Renal cortex interstitium (tissue), 15 donors: ENCODE data around the gene SHISA7. TPM values are rescaled to one million over a fixed set of nuclear protein-coding genes. Genes with fewer than 3 reads are reported as not detected.
A peak's percentile ranks its signal among the peaks of the same experiment; 100 is the strongest.

Experiments used
- DNase-seq, 11 donors: peaks; one replicate each; pipeline ENCODE4 v3.0.0-alpha.2; 2013; ENCODE audit warnings: low read depth in 9 of 11, low spot score in 4 of 11; ENCODE audit errors: extremely low read depth in 1 of 11
- long read RNA-seq, 16 experiments: transcript quantifications; one replicate each; lab custom pipeline, GENCODE V29; 2026
- polyA plus RNA-seq, 3 donors: library from polyadenylated mRNA; unstranded; fragments of 120-200 nt; gene quantifications; one replicate each; pipeline ENCODE4 v1.2.1, GENCODE V29; 2013; ENCODE audit not compliant: insufficient read length in 3 of 3

Gene SHISA7
- under 1 TPM; 0.09 to 0.30 (median 0.16) TPM for polyA plus RNA-seq
- long read RNA-seq, donor 1: 0 reads
- long read RNA-seq, donor 2: 0 reads
- long read RNA-seq, donor 3: 0 reads
- long read RNA-seq, donor 4: 0 reads
- long read RNA-seq, donor 5: 0 reads
- long read RNA-seq, donor 6: 0 reads
- long read RNA-seq, donor 7: 0 reads
- long read RNA-seq, donor 8, partial matches to known transcripts: 7 of 7 reads
- long read RNA-seq, donor 8, other reads (novel, unspliced or antisense): 0 of 7 reads
- long read RNA-seq, donor 9: 0 reads
- long read RNA-seq, donor 10: 0 reads
- long read RNA-seq, donor 11: 0 reads
- long read RNA-seq, donor 12: 0 reads
- long read RNA-seq, donor 13: 0 reads
- long read RNA-seq, donor 14: 0 reads
- long read RNA-seq, donor 15: 0 reads
- long read RNA-seq, donor 16: 0 reads

DNA sequence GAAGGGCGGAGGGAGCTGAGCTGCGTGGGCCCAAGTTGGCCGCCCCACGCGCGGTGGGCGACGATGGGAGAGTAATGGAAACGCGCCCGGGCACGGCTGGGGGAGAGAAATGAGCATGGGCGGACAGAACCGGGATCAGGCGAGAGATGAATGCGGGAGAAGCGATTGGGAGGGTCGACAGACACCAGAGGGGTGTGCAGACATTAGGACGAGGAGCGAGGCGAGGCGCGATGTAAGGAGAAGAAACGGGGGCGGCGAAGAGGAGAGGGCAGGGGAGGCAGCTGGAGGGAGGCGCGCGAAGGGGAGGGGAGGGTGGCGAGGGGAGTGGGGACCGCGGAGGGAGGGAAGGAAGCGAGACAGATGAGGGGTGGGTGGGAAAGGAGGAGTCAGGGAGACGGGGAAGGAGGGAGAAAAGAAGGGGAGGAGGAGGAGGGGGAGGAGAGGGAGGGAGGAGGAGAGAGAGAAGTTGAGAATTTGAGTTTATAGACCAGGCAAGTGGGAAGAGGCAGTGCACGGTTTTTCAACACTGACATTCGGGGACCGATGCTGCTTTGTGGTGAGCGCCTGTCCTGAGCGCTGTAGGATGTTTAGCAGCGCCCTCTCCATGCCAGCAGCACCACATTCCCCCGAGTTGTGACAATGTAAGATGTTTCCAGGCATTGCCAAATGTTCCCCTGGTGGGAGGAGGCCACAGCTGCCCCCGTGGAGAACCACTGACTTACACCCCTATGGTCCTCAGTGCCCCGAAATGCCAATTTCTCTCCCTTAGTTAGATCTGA, at the start of gene SHISA7:
Gene SHISA7 (minus strand): TSS at position 256 of the 779 bp plus-strand sequence. CDS start 437 bp downstream, outside the sequence.
- no peak for DNase-seq

- no peak for DNase-seq
Measured at GRCh38 chr19:55492362-55492944, 49.4 kb upstream of the SHISA7 start.

- DNase-seq: no peak
Measured at GRCh38 chr19:55491546-55492360, 48.7 kb upstream of the SHISA7 start.

DNA sequence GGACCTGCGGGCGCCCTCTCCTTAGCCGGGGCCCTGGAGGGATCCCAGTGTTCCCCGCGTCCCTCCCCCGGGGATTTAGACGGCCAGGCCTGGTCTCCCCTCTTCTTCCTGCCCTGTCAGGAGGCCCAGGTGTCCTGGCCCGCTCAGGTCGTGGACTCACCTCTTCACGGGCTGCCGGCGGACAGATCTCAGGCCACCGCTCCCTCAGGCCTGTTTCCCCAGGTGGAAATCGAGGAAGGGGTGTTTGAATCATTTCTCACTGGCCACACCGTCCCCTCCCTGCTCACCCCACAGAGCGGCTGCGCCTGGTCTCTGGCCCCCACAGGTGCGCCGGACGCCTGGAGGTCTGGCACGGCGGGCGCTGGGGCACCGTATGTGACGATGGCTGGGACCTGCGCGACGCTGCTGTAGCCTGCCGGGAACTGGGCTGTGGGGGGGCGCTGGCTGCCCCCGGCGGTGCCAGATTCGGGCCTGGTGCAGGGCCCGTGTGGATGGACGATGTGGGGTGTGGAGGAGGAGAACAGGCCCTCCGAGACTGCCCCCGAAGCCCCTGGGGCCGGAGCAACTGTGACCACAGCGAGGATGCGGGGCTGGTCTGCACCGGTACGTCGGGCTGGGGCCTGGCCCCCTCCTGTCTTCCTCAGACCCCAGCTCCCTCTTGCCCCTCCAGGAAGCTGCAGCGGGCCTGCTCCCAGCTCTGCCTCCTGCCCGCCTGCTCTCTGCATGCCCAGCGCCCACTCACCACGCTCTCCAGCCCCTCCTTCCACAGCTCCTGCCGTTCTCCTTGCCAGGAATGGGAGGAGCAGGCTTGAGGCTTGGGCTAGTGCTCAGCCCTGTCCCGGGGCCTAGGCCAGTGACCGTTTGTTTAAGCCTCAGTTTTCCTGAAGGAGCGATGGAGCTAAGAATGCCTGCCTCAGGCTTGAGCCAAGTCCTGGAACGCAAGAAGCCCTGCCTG, 47.7 kb upstream of the SHISA7 start:
- DNase-seq: no peak

DNA sequence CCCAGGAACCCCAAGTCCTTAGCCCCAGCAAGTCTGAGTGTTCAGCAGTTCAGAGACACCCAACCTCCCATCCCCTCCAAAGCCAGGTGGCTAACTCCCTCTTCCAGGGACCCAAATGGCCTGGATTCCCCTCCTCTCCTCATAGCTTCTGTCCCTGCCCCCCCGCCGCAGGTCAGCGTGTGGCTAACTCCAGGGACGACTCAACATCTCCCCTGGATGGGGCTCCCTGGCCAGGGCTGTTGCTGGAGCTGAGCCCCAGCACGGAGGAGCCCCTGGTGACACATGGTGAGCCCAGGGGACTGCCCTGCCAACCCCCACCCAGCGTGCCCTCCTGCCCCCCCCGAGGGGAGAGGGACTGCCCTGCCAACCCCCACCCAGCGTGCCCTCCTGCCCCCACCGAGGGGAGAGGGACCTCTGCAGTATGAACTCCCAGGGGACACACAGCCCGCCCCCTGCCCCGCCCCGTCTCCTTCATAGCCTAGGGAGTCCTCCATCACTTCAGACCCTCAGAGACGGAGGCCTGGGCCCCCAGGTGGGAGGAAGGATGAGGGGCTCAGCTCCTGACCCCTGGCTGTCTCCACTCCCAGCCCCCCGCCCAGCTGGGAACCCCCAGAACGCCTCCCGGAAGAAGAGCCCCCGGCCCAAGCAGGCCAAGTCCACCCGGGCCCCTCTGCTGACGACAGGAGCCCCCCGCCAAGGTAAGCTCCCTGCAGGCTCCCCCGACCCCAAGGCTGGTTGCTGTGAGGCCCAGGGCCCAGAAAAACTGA, 46.8 kb upstream of the SHISA7 start:
- no peak for DNase-seq

- no peak for DNase-seq
Measured at GRCh38 chr19:55488986-55489710, 46.0 kb upstream of the SHISA7 start.

GRCh38 chr19:55487924-55488687, 45.0 kb upstream of the SHISA7 start, which contains the start of gene SSC5D:
TSS of gene SSC5D (plus strand) at chr19:55488436. CDS start at chr19:55488590, 154 bp downstream.
- DNase-seq: no peak

- DNase-seq: no peak
Measured at GRCh38 chr19:55486971-55487923, 44.1 kb upstream of the SHISA7 start.

DNA sequence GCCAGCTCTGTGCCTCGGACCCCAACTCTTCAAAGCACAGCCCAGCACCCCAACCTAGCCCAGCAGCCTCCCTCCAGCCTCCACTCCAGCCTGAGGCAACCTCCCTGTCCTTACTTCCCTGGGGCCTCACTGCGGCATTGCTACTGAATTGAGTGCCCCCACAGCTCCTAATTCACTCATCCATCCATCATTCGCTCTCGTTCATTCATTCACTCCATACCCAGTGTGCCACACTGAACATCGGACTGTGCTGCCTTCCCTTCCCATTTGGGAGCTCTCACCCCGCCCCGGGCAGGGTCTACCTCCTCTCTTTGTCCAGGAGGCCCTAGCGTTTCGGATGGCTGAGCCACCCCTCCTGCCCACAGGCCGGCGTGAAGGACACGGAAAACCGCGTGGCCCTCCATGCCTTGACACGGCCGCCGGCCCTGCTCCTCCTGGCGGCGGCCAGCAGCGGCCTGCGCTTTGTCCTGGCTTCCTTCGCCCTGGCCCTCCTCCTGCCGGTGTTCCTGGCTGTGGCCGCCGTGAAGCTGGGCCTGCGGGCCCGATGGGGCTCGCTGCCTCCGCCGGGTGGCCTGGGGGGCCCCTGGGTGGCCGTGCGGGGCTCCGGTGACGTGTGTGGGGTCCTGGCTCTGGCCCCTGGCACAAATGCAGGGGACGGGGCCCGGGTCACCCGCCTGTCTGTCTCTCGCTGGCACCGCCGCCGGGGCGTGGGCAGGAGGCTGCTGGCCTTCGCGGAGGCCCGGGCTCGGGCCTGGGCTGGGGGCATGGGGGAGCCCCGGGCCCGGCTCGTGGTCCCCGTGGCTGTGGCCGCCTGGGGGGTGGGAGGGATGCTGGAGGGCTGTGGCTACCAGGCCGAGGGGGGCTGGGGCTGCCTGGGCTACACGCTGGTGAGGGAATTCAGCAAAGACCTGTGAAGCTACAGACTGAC, 43.2 kb upstream of the SHISA7 start:
- DNase-seq: no peak

GRCh38 chr19:55485439-55486011, 42.4 kb upstream of the SHISA7 start:
- no peak for DNase-seq

DNA sequence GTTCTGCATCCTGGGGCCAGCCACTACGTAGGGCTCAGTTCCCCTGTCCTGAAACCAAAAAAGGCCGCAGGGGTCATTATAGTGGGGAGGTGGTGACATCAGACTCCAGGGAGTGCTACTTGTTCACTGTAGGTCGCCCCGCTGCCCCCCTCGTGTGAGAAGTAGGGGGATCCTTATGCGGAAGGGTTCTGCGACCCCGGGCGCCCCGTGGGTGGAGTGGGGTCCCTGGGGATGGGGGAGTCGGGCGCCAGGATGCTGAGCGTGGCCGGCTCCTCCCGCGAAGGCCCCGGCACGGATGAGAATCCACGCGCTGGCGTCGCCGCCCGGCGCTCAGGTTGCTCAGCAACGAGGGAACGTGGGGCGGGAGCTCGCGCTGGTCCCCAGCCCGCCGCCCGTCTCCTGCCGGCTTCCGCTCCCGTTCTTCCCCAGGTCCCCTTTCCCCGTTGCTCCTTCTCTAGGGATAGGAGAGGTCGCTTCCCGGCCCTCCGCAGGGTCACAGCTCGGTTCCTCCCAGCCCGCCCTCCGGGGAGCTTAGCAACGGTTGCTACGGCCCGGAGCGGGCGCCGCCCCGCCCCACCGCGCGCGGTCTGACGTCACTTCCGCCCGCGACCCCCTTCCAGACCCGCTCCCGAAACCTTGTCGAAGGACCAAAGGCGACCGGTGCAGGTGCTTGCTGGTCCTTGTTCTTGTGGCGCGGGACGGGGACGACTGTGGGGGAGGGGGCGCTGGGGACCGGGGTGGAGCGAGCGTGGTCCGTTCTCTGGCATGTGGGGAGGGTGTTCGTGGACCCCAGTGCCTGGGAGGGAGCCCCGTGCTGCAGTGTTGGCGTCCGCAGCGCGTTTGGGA, 41.7 kb upstream of the SHISA7 start, which contains the start of gene NAT14:
Gene NAT14 (plus strand): TSS at position 596 of the 846 bp plus-strand sequence. CDS start 521 bp downstream, outside the sequence.
- peak in 2 of 11 donors; percentile 68 to 75 for DNase-seq
